ENCODE results near the gene RAB3IP.

Gene RAB3IP, protein sequence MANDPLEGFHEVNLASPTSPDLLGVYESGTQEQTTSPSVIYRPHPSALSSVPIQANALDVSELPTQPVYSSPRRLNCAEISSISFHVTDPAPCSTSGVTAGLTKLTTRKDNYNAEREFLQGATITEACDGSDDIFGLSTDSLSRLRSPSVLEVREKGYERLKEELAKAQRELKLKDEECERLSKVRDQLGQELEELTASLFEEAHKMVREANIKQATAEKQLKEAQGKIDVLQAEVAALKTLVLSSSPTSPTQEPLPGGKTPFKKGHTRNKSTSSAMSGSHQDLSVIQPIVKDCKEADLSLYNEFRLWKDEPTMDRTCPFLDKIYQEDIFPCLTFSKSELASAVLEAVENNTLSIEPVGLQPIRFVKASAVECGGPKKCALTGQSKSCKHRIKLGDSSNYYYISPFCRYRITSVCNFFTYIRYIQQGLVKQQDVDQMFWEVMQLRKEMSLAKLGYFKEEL

DNA sequence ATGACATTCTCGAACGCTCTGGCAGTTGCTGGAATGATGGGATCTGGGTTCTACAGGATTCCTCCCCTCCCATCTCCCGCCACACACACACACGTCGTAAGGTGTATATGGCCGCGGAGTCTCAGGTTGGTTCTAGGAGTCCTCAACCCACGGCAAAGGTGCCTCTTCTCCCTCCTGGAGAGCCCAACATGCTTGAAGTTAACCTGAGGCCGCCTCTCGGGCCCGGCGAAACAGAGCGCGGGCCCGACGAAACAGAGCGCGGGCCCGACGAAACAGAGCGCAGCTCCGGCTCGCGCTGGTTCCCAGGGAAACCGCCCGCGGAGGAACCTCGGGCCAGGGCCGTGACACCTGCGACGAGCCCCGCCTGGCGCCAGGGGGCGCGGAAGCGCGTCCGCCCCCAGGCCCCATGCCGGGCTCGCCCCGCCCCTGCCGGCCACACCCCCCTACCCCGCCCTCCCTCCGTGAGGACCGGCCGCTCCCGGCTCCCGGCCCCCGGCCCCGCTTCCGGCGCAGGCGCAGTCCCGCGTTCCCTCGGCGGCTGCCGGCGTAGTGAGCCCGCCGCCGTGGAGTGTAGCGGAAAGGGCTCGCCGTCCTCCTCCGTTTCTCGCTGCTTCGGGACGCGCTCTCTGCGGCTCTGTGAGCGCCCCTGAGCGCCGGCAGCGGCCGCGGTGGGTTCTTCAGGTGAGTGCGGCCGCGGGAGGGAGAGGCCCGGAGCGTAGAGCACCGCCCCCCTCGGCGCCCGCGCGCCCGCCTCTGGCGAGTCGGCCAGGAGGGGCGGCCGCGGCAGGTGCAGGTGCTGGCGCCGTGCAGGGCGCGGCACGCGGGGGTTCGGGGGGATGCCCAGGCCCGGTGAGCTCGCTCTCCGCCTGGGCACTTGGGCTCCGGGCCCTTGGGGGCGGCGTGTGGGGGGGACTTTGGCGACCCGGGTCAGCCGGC, at the start of gene RAB3IP:
TSS of gene RAB3IP (plus strand) at position 510 of the 936 bp plus-strand sequence. CDS start 16,549 bp downstream, outside the sequence.
- peak; percentile 80 for DNase-seq

DNA sequence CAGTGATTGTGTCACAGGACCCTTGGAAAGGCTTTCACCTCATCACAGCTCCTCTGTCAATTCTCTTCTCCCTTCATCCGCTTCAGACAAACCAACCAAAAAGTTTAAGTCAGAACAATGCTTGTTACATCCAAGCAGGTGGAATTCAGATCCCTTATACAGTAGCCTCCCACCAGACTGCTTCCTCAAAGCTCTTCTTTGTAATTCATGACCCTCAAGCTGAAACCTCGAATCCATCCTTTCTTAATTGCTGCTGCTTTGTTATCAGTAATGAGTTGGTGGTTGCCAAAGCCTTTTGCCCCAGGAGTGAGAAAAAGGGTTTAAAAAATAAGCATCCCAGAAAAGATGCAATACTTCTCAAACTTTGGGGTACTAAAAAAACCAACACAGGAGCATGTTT, 49.0 kb upstream of the RAB3IP start:
- no peak for DNase-seq

DNA sequence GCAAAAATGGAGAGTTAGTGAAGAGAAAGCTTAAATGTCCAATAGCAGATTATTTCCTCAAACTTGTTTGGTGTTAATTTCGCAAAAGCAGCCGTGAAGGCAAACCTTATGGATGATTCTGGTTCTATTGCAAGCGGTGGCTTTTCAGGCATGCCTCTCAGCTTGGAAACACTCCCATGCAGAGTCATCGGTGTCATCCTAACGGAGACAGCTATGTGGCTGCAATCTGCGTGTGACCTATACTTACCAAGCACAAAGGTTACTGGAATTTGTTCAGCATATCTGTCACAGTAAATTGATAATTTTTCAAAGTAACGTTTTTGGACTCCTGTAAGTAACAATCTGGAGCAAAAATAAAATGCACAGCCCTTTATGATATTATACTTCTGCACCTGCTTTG, 44.5 kb upstream of the RAB3IP start:
- DNase-seq: no peak

DNA sequence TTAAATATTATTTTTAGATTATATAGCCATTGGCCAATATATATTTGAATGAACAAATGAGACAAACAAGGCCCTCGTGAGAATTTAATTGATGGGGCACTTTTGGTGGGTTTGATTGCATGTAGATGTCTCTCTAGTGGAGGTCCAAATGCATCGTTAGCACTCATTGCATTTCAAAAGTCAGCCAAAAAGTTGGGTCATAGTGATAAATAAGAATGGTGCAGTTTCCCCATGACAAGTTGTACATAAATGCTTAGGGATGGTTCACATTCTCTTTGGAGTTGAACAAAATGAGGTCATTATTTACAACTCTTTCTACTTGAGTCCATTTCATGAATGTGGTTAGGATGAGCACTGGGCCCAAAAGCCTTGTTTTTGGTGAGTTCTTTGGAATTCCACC, 40.6 kb upstream of the RAB3IP start:
- DNase-seq: no peak

DNA sequence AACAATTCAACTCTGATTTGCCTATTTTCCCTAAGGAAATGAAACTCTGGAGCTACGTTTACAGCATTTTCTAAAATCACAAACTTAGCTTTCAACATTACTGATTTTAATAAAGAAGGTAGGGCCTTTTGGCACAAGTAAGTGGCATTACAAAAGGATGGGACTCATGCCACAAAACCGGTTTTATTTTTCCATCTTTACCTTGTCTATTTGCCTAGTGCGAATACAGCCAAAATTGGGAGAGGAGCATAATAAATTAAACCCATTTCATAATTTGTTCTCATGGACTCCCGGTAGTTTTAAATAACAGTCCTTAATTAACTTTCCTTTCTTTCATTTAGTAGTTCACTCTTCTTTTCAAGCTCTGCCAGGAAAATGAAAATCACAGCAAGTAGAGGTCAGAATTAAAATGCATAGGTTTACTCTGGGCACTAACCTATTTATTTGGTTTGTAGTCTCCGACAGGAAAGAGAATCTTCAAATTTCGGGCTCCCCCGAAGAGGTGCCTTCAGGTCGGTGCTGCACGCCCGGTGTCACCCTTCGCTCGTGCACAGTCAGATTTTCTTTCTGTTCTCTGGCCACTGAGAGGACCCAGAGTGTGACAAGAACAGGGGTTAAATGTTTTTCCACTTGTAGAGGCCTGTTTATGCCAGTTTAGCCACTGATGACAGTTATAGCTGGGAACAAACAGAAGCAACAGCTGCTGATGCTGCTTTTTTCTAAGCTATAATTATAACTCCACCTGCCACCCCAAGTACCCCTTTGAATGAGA, 39.7 kb upstream of the RAB3IP start, which contains the start of gene BEST3:
TSS of gene BEST3 (minus strand) at position 535 of the 772 bp plus-strand sequence. CDS start 1,505 bp downstream, outside the sequence.
- DNase-seq: no peak

DNA sequence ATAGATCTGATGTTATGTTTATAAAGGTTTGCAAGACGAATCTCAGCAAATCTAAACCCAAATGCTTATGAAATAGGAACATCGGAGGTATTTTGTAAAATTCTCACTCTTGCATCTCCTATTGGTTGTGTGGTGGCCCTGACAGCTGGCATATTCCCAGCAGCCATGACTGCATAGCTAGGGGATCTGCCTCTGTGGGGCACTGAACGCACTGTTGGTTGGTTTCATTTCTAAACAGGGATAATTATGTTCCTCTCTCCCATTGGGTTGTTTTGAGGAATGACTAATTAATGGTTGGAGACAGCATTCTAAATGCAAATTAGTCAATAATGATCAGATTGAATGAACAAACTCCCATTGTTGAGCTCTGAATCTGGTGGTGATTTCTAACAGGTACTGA, 36.8 kb upstream of the RAB3IP start:
- DNase-seq: no peak

DNA sequence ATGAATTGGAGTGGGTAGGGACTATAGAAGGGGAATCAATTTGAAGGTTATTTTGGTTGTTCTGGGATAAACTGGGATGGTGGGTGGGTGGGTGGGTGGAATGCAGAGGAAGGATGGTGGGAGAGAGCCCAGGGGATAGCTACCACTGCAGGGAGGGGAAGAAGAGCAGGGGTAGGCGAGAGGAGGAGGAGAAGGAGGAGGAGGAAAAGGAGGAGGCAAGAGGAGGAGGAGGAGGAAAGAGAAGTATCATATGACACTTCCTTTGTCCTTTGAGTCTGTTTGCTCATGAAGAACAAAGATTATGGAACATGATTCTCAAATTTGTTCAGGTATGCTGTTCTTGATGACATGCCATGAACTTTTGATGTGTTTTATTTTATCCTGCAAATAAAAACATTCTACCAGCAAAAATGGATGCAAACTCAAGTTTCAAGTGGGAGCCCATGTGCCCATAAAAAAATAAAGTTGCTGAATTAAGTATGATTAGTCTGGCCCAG, 35.5 kb upstream of the RAB3IP start:
- no peak for DNase-seq

DNA sequence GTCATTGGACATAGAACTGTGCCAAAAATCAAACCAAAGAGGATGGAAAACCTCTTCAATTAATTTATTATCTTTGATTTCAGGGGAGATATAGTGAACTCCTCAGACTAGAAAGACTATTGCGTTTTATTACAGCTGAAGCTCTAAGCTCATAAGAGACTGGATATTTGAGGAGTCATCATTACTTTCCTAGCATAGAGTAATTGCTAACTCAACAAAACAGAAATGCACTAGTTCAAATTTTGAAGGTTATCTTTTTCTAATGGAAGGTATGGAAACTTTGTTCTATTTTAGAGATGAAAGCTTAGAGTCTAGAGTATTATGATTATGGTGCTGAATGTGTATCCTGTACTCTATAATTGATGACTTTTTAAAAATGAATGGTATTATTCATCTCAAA, 34.3 kb upstream of the RAB3IP start:
- DNase-seq: no peak

DNA sequence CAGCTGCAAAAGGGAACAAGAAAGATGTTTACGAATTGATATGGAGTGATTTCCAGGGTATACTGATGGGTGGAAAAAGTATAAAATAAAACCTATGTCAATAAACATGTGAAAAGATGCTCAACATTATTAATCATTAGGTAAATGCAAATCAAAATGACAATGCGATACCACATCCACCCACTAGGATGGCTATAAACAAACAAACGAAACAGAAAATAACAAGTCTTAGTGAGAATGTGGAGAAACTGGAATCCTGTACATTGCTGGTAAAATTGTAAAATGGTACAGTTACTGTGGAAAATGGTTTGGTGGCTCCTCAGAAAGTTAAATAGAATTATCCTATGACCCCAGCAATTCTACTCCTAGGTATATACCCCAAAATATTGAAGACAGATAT, 30.0 kb upstream of the RAB3IP start:
- DNase-seq: no peak

DNA sequence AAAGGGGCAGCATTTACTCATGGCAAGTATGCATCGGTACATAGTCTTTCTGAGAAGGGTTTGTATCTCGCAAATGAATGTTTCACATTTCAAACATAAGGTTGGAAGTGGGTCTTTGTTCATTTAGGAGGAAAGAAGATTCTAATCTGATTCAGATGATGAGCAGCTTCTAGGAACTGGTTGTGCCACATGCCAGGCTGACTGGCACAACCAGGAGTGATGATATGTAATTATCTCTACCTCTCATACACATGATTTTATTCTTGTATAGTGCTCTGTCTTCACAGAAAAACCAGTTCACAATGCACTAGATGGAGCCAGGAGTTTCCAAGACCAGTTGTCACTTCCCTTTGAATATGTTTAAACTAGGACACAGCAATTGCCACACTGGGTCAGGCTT, 25.8 kb upstream of the RAB3IP start:
- DNase-seq: no peak

DNA sequence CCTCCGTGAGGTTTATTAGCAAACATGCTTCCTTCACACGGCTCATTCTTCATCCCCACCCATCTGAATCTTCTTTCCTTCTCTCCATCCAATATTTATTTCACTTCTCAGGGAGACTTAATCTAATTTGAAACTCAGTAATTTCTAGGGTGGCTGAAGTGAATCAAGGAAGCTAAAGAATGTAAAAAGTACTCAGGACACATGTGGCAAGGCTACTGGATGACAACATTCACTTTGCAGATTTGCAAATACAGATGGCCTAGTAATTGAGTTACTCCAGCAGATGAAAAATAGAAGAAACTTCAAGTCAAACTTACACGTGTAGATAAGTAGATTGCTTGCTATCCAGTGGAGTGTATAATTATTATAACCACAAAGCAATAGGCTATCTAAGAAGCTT, 24.1 kb upstream of the RAB3IP start:
- no peak for DNase-seq

DNA sequence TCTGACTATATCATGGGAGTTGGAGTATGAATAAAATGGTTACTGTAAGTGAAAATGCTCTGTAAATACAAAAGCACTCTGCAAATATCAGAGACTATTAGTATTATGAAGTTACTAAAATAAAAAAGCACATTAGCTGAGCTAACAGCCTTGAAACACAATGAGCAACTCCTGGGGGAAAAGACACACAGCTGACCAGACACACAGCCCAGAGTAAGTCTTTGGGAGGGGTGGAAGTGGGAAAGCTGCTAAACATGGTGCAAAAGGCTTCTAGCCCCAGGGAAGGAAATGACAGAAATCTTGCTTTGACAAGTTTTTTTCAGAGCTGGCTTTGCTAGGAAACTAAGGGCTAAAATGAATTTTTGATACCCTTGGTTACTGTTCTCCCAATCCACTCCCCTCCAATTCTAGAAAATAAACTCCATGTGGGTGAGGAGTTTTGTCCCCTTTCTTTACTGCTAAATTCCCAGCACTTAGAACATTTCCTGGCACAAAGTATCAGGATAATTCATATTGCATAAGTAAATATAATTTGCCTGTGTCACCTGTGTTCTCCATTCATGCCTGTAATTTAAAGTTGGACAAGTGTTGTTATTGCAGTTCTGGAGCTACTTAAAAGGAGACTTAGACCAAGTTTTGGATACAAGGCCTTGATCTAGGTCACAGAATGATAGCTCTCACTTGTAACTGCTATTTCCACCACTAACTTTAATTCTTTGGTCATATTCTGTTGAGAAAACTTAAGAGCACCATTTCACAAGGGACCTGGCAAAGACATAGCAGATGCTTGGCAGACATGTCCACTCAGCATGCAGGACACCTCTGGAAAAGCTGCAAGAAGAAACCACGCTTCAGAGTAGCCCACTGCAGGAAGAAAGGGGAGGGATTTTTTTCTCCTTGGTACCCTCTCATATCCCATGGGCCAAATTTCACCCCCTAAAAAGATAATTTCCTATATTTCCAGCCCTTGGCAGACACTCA, 19.0 kb upstream of the RAB3IP start:
- DNase-seq: no peak

DNA sequence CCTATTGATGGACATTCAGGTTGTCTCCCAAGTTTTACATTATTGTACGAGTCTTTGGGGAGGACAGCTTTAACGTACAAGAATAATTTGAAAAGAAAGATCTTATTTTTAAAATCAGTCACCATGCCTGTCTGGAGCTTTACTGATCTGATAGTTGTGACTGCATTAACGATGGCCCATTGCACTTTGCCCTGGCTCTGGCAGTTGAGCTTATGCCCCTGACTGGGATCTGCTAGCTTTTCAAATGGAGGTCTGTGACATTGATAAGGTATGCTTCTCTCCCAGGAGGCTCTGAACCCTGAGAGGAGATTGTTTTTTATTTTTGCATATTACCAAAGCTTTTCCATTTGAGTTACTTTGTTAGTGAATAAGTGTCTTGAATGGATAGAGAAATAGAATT, 17.9 kb upstream of the RAB3IP start:
- DNase-seq: no peak

DNA sequence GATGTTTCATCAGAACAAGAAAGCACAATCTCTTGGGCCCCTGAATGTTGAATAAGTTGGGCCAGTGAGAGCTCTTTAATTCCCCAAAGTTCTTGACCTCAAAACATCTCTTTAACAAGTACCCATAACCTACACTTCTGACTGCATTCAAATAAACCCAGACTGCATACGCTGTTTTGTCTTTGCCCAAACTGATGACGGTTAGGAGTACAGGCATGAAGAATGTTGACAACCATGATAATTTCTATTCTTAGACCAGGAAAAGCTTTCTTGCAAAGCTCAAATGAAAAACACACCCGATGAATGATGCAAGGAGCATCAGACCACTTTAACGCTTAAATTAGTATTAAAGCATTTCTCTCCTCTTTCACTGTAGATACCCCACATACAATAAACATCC, 11.7 kb upstream of the RAB3IP start:
- no peak for DNase-seq

DNA sequence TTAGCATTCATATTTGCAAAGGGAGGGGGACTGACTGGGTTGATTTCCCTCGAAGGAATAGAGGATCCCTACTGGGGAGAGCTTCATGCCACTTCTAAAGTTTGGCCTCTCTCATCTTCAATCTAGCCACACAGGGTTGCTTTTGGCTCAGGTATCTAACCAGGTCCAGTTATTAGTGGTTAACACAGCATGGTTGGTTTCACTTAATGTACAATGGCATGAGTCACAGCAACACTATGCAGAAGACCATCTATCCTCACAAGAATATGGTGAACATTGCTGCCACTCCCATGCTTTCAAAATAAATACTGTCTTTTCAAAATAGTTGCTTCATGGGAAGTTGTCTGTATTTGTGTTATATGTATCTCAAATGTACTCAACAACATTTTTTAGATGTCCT, 6.6 kb upstream of the RAB3IP start:
- DNase-seq: no peak

DNA sequence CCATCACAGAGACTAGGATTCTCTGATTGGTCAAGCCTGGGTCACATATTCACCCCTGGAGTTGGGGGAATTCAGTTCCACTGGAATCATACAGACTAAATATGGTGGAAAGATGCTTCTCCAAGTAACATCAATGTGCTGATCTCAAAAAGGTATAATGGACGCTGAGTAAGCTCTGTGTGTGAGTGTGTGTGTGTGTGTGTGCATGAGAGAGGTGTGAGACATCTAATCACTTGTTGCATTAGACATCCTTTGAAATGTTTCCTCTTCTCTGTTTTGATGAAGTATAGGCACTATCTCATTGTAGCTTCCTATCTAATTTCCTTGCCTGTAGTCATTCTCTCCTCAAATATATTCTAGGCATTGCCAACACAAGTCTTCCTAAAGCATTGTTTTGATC, 5.0 kb upstream of the RAB3IP start:
- DNase-seq: no peak

DNA sequence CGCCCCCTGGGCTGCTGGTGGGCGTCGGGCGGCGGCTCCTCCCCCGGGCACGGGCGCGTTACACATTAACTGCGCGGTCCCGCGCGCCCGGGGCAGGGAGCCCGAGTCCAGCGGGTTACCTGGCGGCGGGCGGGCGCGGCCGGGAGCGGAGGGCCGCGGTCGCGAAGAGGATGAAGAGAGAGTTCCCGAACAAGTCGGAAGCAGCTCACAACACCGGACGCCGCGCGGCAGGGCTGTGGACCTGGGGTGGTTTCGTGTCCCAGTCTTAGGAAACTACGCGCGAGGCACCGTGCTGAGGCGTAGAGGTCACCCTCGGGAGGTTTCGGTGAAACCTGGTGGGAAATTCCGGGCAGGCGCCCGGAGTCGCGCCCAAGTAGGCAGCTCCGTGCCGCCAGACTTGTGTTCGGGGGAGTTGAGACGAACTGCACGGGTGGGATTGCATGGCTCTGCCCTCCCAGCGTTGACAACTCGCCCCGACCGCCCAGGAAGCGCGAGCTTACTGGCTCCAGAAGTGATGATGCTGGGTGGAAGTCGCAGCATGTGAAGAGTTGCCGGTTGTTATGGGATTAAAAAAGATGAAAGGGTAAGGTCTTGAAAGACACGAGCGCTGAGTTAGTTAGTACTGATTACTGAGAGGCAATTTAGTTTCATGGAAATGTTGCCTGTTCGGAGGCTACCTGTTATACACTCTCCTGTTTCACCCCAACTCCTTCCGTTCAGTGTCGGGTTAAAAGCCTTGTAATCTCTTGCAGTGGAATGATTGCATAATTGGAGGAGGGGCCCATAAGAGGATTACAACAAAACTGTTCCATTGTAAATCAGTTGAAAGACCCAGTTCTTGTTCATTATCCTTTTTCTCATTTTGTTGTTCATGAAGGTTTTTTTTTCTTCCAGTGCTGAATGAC, 879 bp downstream of the RAB3IP start:
- DNase-seq: peak; percentile 46

DNA sequence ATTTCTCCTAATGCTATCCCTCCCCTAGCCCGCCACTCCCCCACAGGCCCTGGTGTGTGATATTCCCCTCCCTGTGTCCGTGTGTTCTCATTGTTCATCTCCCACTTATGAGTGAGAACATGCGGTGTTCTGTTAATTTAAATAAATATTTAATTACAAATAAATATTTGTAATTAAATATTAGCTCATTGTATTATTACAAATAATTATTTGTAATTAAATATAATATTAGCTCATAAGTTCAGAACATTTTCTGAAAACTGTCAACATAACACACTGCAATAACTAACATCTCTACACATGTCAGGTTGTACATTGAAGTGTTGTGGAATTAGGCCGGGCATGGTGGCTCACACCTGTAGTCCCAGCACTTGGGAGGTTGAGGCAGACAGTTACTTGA, 5.4 kb downstream of the RAB3IP start:
- no peak for DNase-seq

DNA sequence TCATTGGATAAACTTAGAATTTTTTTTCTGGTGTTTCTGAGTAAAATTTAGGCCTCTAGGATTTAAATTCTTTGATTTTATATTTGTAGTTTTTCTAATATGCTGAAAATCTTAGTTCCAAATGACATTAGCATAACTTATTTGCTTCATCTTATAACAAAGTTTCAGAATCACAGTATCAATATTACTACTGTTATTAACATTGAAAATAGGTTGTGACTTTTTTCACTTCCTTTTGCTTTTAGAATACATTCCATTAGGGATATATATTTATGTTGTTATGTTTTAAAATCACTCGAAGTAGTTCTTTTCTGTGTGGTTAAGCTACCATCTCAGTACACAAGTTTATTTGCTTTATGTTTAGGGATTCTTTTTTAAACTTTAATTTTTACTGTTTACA, 12.8 kb downstream of the RAB3IP start:
- DNase-seq: no peak

DNA sequence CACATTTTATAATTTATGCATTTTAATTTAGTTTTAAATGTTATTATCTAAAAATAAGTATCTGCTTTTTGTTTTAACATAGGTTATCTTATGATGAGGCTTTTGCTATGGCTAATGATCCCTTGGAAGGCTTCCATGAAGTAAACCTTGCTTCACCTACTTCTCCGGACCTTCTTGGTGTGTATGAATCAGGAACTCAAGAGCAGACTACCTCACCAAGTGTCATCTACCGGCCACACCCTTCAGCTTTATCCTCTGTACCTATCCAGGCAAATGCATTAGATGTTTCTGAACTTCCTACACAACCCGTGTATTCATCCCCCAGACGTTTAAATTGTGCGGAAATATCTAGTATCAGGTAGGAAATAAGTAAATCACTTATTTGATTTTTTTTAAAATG, 16.6 kb downstream of the RAB3IP start:
- DNase-seq: no peak
